NCI-H2171 treated with DMSO at 0.1 percent for 48 hours (cell line): ENCODE data around the gene KRTAP5-9.
"Not testable (repeated sequence)": the region's sequence is repeated elsewhere in the genome, so short reads cannot be mapped to it uniquely, and the experiment has no call there.

Experiments used
- DNase-seq: peaks from one replicate; lab custom pipeline; 2025; lab: John Stamatoyannopoulos, UW

Gene KRTAP5-9

GRCh38 chr11:71588314-71588713, 40.1 kb downstream of the KRTAP5-9 start:
- DNase-seq, result not testable (repeated sequence)

- DNase-seq, result not testable (repeated sequence)
Measured at GRCh38 chr11:71588822-71589545, 40.8 kb downstream of the KRTAP5-9 start.

GRCh38 chr11:71589546-71589920, 41.3 kb downstream of the KRTAP5-9 start:
- DNase-seq, result not testable (repeated sequence)
